K562 (cell line): Measurements from ENCODE around the gene FXYD1. TPM values are rescaled to one million over a fixed set of nuclear protein-coding genes. Genes with fewer than 3 reads are reported as not detected.

Experiments
- ATAC-seq: fragments of 200-7000 bp; cut with Tn5 transposase; 3 replicates; pipeline ENCODE4 v1.9.1; 2020; ENCODE audit warnings: moderate library complexity
- BruUV-seq: library from RNA; stranded (reverse); fragments of 400-500 nt; replicated peaks from 2 replicates; lab custom pipeline; 2021; lab: Mats Ljungman, UMichigan
- CTCF ChIA-PET: fragments of 300-600 bp; formaldehyde crosslinking; extraction: SDS; loops from one replicate; lab custom pipeline; 2021; ENCODE audit warnings: low intra/inter-chr PET ratio; lab: Yijun Ruan, JAX
- POLR2A ChIA-PET: fragments of 300-600, 350-650 bp; sonication (Branson Sonifier 250); formaldehyde crosslinking; extraction: SDS; loops from one replicate; lab custom pipeline; 2021; ENCODE audit warnings: antibody characterized with exemption, inconsistent platforms; lab: Yijun Ruan, JAX
- DNase-seq, 4 experiments: peaks; one replicate each; pipeline versions ENCODE4 v3.0.0 to v3.0.0-alpha.2; 2011 to 2018; ENCODE audit warnings: low spot score in 3 of 4, mixed read lengths in 3 of 4; ENCODE audit errors: extremely low read depth in 1 of 4
- FAIRE-seq: peaks from 2 replicates; lab custom pipeline; 2011; peaks lifted over from hg19 to GRCh38; lab: Jason Lieb, UNC
- H2AFZ ChIP-seq: 2 replicates; pipeline ENCODE4 v1.6.0; 2011; ENCODE audit warnings: low read depth, low read length, control low read depth, inconsistent platforms
- H3K27ac ChIP-seq: fragments of 200-600 bp; 3 replicates; pipeline ENCODE4 v1.8.0; 2011; ENCODE audit warnings: low read depth, mild to moderate bottlenecking, control low read depth, inconsistent platforms, low read length, moderate library complexity, mixed read lengths; ENCODE audit errors: extremely low read depth
- H3K27me3 ChIP-seq, 2 experiments: fragments of 300-600 bp in 1 of 2; 2 replicates in 1 of 2; 3 replicates in 1 of 2; pipeline versions ENCODE4 v1.6.0 to v1.8.0; 2011; ENCODE audit warnings: inconsistent platforms in 2 of 2, low read length in 2 of 2, mild to moderate bottlenecking in 1 of 2, mixed read lengths in 1 of 2, moderate library complexity in 1 of 2; ENCODE audit not compliant: control insufficient read depth in 2 of 2, insufficient read depth in 2 of 2
- H3K36me3 ChIP-seq: fragments of 300-600 bp; 3 replicates; pipeline ENCODE4 v1.8.0; 2011; ENCODE audit warnings: mild to moderate bottlenecking, low read length, inconsistent platforms; ENCODE audit not compliant: control insufficient read depth, insufficient read depth
- H3K4me1 ChIP-seq, 2 experiments: fragments of 200-600 bp in 1 of 2; replicated peaks in 1 of 2; 2 replicates in 1 of 2; 3 replicates in 1 of 2; pipeline versions ENCODE4 v1.5.1 to v1.8.0; 2011; ENCODE audit warnings: inconsistent platforms in 2 of 2, low read length in 2 of 2, mild to moderate bottlenecking in 1 of 2, mixed read lengths in 1 of 2, moderate library complexity in 1 of 2; ENCODE audit not compliant: control insufficient read depth in 2 of 2, insufficient read depth in 2 of 2
- H3K4me2 ChIP-seq: 2 replicates; pipeline ENCODE4 v1.6.1; 2011; ENCODE audit warnings: low read length, control low read depth, inconsistent platforms, mixed read lengths; ENCODE audit not compliant: insufficient read depth
- H3K4me3 ChIP-seq: fragments of 200-600 bp; sonication (generic), shearing (Covaris generic); 2 replicates; pipeline ENCODE4 v1.5.1; 2016; ENCODE audit warnings: control low read depth, inconsistent platforms
- H3K79me2 ChIP-seq: fragments of 200-600 bp; 3 replicates; pipeline ENCODE4 v1.8.0; 2011; ENCODE audit warnings: low read length, inconsistent platforms; ENCODE audit not compliant: control insufficient read depth, insufficient read depth
- H3K9ac ChIP-seq, 2 experiments: 2 replicates each; pipeline versions ENCODE4 v1.6.0 to v1.6.1; 2011; ENCODE audit warnings: low read depth in 2 of 2, low read length in 2 of 2, control low read depth in 1 of 2, inconsistent platforms in 1 of 2, mild to moderate bottlenecking in 1 of 2, mixed read lengths in 1 of 2; ENCODE audit not compliant: insufficient read depth in 1 of 2
- H3K9me1 ChIP-seq: one replicate; pipeline ENCODE4 v1.6.0; 2011; ENCODE audit warnings: inconsistent platforms, mild to moderate bottlenecking, low read length, moderate library complexity; ENCODE audit not compliant: control insufficient read depth, insufficient read depth
- H3K9me3 ChIP-seq: replicated peaks from 2 replicates; pipeline ENCODE4 v1.5.1; 2011; ENCODE audit warnings: low read depth, low read length, inconsistent platforms; ENCODE audit not compliant: control insufficient read depth, insufficient read depth
- H4K20me1 ChIP-seq: replicated peaks from 2 replicates; pipeline ENCODE4 v1.6.1; 2011; ENCODE audit warnings: low read length, inconsistent platforms, mixed read lengths; ENCODE audit not compliant: control insufficient read depth, insufficient read depth
- CBX5 ChIP-seq: IDR thresholded peaks from 2 replicates; pipeline ENCODE4 v1.6.1; 2014; ENCODE audit warnings: low read depth, borderline replicate concordance
- DACH1 ChIP-seq: fragments of 450-650 bp; IDR thresholded peaks from 2 replicates; pipeline ENCODE4 v1.6.1; 2018; ENCODE audit not compliant: partially characterized antibody
- MAZ ChIP-seq, 2 experiments: fragments of 450-650 bp in 1 of 2; sonication (generic) in 1 of 2; formaldehyde crosslinking; IDR thresholded peaks in 1 of 2; conservative IDR thresholded peaks in 1 of 2; 2 replicates each; pipeline versions ENCODE4 v1.4.0 to v1.5.0; 2020; ENCODE audit warnings: mild to moderate bottlenecking in 1 of 2, missing genetic modification reagents in 1 of 2
- RFX1 ChIP-seq: fragments of 450-650 bp; IDR thresholded peaks from 2 replicates; pipeline ENCODE4 v1.6.1; 2016; ENCODE audit warnings: mild to moderate bottlenecking, moderate library complexity
- THRAP3 ChIP-seq: fragments of 450-650 bp; IDR thresholded peaks from 2 replicates; pipeline ENCODE4 v1.6.1; 2016; ENCODE audit warnings: mild to moderate bottlenecking, inconsistent platforms, borderline replicate concordance
- ZNF311 ChIP-seq: fragments of 250-450 bp; sonication (Bioruptor Pico); IDR thresholded peaks from 2 replicates; pipeline ENCODE4 v1.4.0; 2020; ENCODE audit warnings: mild to moderate bottlenecking, moderate library complexity
- WGBS: fragments of 100-300 bp; shearing (Covaris generic); methylation state at CpG from one replicate; pipeline ENCODE4 v1.1.6; 2016; ENCODE audit warnings: low coverage, mixed read lengths; ENCODE audit not compliant: insufficient coverage; ENCODE audit errors: missing lambda C conversion rate; 5-methylcytosine and 5-hydroxymethylcytosine counted together
- in situ Hi-C: fragments of 300-500 bp; cut with MboI; formaldehyde crosslinking; loops from 4 replicates; pipeline ENCODE4 v1.15.0; 2018; ENCODE audit warnings: inconsistent platforms, mixed read lengths
- intact Hi-C: fragments of 100-400 bp; cut with micrococcal nuclease; formaldehyde crosslinking; loops from 2 replicates; pipeline ENCODE4 v1.14.2; 2022
- polyA plus RNA-seq, 8 experiments: library from polyadenylated mRNA; depleted of rRNA in 4 of 8; stranded (reverse) in 5 of 8; unstranded in 3 of 8; fragments of >200 nt; fragmentation: Nextera tagmentation in 2 of 8; fragmentation: Illumina TruSeq in 1 of 8; extraction: Ambion mirVana in 2 of 8; extraction: Trizol in 1 of 8; gene quantifications; 2 replicates each; pipeline versions ENCODE4 v1.2.1 to v1.2.3, GENCODE V29; 2011 to 2014; ENCODE audit warnings: inconsistent platforms in 1 of 8, missing spikeins in 1 of 8
- total RNA-seq, 7 experiments: library from RNA; depleted of rRNA in 6 of 7; stranded (reverse); fragments of >200 nt in 6 of 7; fragmentation: Illumina TruSeq in 2 of 7; extraction: Trizol in 2 of 7; gene quantifications; 2 replicates each; pipeline versions ENCODE4 v1.2.1 to v1.2.3, GENCODE V29; 2011 to 2021; ENCODE audit warnings: low replicate concordance in 1 of 7
- TF ChIP-seq, protein P1 (sequence below): sonication (generic); formaldehyde crosslinking; IDR thresholded peaks from 2 replicates; pipeline ENCODE4 v1.9.0; 2022; ENCODE audit warnings: mild to moderate bottlenecking, missing genetic modification reagents

The FXYD1 gene
- total and polyA plus RNA-seq, 9 of the 15 experiments (the other 6 are each of a cell fraction or from before 2014, with no cell fraction given) = 0.40 to 3.2 (median 1.8) TPM; not detected in 3

- ATAC-seq (no peak), DNase-seq (no peak), FAIRE-seq (no peak)
- CTCF ChIA-PET = no interaction called here
- H3K4me1 ChIP-seq = peaks cover 3 to 6% of the 10 kb centered on the region in 2 experiments; a peak in 2 of 5 replicates
- peak overlapping the region; percentile 10; the same call in 1 of the 2 replicates for H2AFZ ChIP-seq
- no peak overlapping the region for H3K4me3 ChIP-seq
- no peaks in the 10 kb centered on the region for H4K20me1 ChIP-seq
- no peaks in the 10 kb centered on the region for H3K9me3 ChIP-seq
- no peaks in the 10 kb centered on the region for H3K79me2 ChIP-seq
- H3K36me3 ChIP-seq = no peaks in the 10 kb centered on the region
- in situ Hi-C loops (no loop called here), intact Hi-C loops (no loop called here)
- H3K27me3 ChIP-seq = no peaks in the 10 kb centered on the region
- no peak overlapping the region for H3K27ac ChIP-seq
- no TSS peak for BruUV-seq
- POLR2A ChIA-PET = interaction anchor here (0.9 to 1.1 kb wide), 3 partner anchors 9 to 22 kb away, joined by 3 to 4 read pairs (median 3); no protein-coding TSS in a partner anchor
- TF ChIP-seq THRAP3 (no peak), DACH1 (no peak), ZNF311 (CRISPR knock-in tag) (no peak), RFX1 (no peak), CBX5 (no peak), MAZ (CRISPR knock-in tag; conservative IDR thresholded peaks at IDR 0.05 in 1 of 2, IDR thresholded peaks at IDR 0.05 in 1 of 2) (no peak)
- TF ChIP-seq, protein P1, sequence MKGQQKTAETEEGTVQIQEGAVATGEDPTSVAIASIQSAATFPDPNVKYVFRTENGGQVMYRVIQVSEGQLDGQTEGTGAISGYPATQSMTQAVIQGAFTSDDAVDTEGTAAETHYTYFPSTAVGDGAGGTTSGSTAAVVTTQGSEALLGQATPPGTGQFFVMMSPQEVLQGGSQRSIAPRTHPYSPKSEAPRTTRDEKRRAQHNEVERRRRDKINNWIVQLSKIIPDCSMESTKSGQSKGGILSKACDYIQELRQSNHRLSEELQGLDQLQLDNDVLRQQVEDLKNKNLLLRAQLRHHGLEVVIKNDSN = no peak
- H3K9ac ChIP-seq = no peak overlapping the region
- H3K9me1 ChIP-seq = no peaks in the 10 kb centered on the region
- WGBS = 72% methylated on average over 1 of the region's 1 CpG
- H3K4me2 ChIP-seq = no peak overlapping the region
These were observed 45.6 kb downstream of the FXYD1 start for GRCh38 chr19:35184267-35184666.
